Liver (tissue), 9 donors: Measurements from ENCODE around the gene ZNF117. TPM values are rescaled to one million over a fixed set of nuclear protein-coding genes. Genes with fewer than 3 reads are reported as not detected.

Experiments
- DNase-seq: peaks from one replicate; pipeline ENCODE4 v3.0.0-alpha.2; 2017; ENCODE audit warnings: low spot score
- H3K27ac ChIP-seq, 2 donors: one replicate each; pipeline ENCODE4 v1.7.0; 2013; ENCODE audit warnings: inconsistent platforms in 2 of 2, low read length in 2 of 2, control low read depth in 1 of 2, low read depth in 1 of 2, mild to moderate bottlenecking in 1 of 2
- H3K27me3 ChIP-seq, 4 donors: one replicate each; pipeline versions ENCODE4 v1.6.1 to v1.7.0; 2013; ENCODE audit warnings: low read length in 3 of 4, inconsistent platforms in 1 of 4, mild to moderate bottlenecking in 1 of 4, moderate library complexity in 1 of 4; ENCODE audit not compliant: control insufficient read depth in 4 of 4, insufficient read depth in 4 of 4
- H3K36me3 ChIP-seq, 4 donors: one replicate each; pipeline versions ENCODE4 v1.6.1 to v1.7.0; 2013; ENCODE audit warnings: low read length in 3 of 4, mild to moderate bottlenecking in 3 of 4, low read depth in 1 of 4, moderate library complexity in 1 of 4; ENCODE audit not compliant: control insufficient read depth in 4 of 4, insufficient read depth in 3 of 4
- H3K4me1 ChIP-seq, 4 donors: one replicate each; pipeline versions ENCODE4 v1.6.1 to v1.7.0; 2013; ENCODE audit warnings: low read length in 3 of 4, mild to moderate bottlenecking in 3 of 4, moderate library complexity in 1 of 4; ENCODE audit not compliant: control insufficient read depth in 4 of 4, insufficient read depth in 4 of 4
- H3K4me3 ChIP-seq, 3 donors: one replicate each; pipeline versions ENCODE4 v1.6.1 to v1.7.0; 2013; ENCODE audit warnings: low read length in 3 of 3, control low read depth in 1 of 3, low read depth in 1 of 3, mild to moderate bottlenecking in 1 of 3
- H3K9ac ChIP-seq, 2 donors: one replicate each; pipeline ENCODE4 v1.7.0; 2013; ENCODE audit warnings: low read length in 2 of 2, mild to moderate bottlenecking in 2 of 2, moderate library complexity in 2 of 2, control low read depth in 1 of 2, low read depth in 1 of 2
- H3K9me3 ChIP-seq, 4 donors: one replicate each; pipeline versions ENCODE4 v1.6.1 to v1.7.0; 2013; ENCODE audit warnings: low read length in 3 of 4; ENCODE audit not compliant: control insufficient read depth in 4 of 4
- EGR1 ChIP-seq, 2 donors: IDR thresholded peaks; 2 replicates each; pipeline ENCODE4 v1.6.1; 2016 to 2018; ENCODE audit warnings: antibody characterized with exemption in 2 of 2, low read depth in 2 of 2
- FOXA1 ChIP-seq: IDR thresholded peaks from 2 replicates; pipeline ENCODE4 v1.6.1; 2016; ENCODE audit warnings: antibody characterized with exemption
- FOXA2 ChIP-seq: IDR thresholded peaks from 2 replicates; pipeline ENCODE4 v1.6.1; 2016; ENCODE audit warnings: antibody characterized with exemption
- HNF4A ChIP-seq, 2 donors: conservative IDR thresholded peaks; 2 replicates each; pipeline ENCODE4 v1.6.1; 2016; ENCODE audit warnings: antibody characterized with exemption in 2 of 2, mild to moderate bottlenecking in 2 of 2
- JUND ChIP-seq, 2 donors: IDR thresholded peaks; 2 replicates each; pipeline ENCODE4 v1.6.1; 2016; ENCODE audit warnings: antibody characterized with exemption in 2 of 2
- MAX ChIP-seq: IDR thresholded peaks from 2 replicates; pipeline ENCODE4 v1.6.1; 2016; ENCODE audit warnings: antibody characterized with exemption
- REST ChIP-seq: IDR thresholded peaks from 2 replicates; pipeline ENCODE4 v1.6.1; 2016; ENCODE audit warnings: antibody characterized with exemption, mild to moderate bottlenecking
- RXRA ChIP-seq, 2 donors: IDR thresholded peaks; 2 replicates each; pipeline ENCODE4 v1.6.1; 2017 to 2018; ENCODE audit warnings: antibody characterized with exemption in 2 of 2, mild to moderate bottlenecking in 1 of 2
- SP1 ChIP-seq: IDR thresholded peaks from 2 replicates; pipeline ENCODE4 v1.6.1; 2018; ENCODE audit warnings: antibody characterized with exemption, mild to moderate bottlenecking
- YY1 ChIP-seq: IDR thresholded peaks from 2 replicates; pipeline ENCODE4 v1.6.1; 2016; ENCODE audit warnings: antibody characterized with exemption, mild to moderate bottlenecking
- ZBTB33 ChIP-seq: IDR thresholded peaks from 2 replicates; pipeline ENCODE4 v1.6.1; 2016; ENCODE audit warnings: antibody characterized with exemption
- WGBS: extraction: QIAGEN DNeasy Blood & Tissue Kit; methylation state at CpG from one replicate; pipeline ENCODE4 v1.1.7; 2013; 5-methylcytosine and 5-hydroxymethylcytosine counted together
- polyA plus RNA-seq, 2 donors: library from polyadenylated mRNA; stranded (reverse) in 1 of 2; unstranded in 1 of 2; fragments of 200-250 nt in 1 of 2; fragments of >200 nt in 1 of 2; fragmentation: Nextera tagmentation in 1 of 2; extraction: Ambion mirVana in 1 of 2; gene quantifications; one replicate each; pipeline versions ENCODE4 v1.2.1 to v1.2.3, GENCODE V29; 2013 to 2015
- total RNA-seq, 2 donors: library from RNA; depleted of rRNA; stranded (reverse); fragments of >200 nt; gene quantifications; one replicate each; pipeline ENCODE4 v1.2.3, GENCODE V29; 2014
- TF ChIP-seq, protein P1 (sequence below): IDR thresholded peaks from 2 replicates; pipeline ENCODE4 v1.6.1; 2016; ENCODE audit warnings: antibody characterized with exemption
- TF ChIP-seq, protein P2 (sequence below): fragments of 150-350 bp; IDR thresholded peaks from 2 replicates; pipeline ENCODE4 v1.5.1; 2017; ENCODE audit warnings: improper control_type of control experiment, low read depth, low read length; ENCODE audit not compliant: missing input control
- donor health status: healthy.
- donor health status: healthy.
- donor health status: healthy.
- donor health status: healthy.
- donor health status: healthy.

Gene ZNF117
- total and polyA plus RNA-seq, 4 donors = 0.69 to 4.3 (median 2.5) TPM

GRCh38 chr7:64997164-64997908 is 6.5 kb upstream of the ZNF117 start:
- TF ChIP-seq, protein P1, sequence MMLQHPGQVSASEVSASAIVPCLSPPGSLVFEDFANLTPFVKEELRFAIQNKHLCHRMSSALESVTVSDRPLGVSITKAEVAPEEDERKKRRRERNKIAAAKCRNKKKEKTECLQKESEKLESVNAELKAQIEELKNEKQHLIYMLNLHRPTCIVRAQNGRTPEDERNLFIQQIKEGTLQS = no peak
- TF ChIP-seq FOXA2 (no peak), HNF4A (conservative IDR thresholded peaks at IDR 0.05) (no peak), SP1 (no peak), JUND (IDR thresholded peaks at IDR 0.05) (no peak), ZBTB33 (no peak), REST (no peak), MAX (no peak), YY1 (no peak), EGR1 (IDR thresholded peaks at IDR 0.05; ENCODE audit: low read depth in 2 of 2) (no peak), FOXA1 (no peak)
- TF ChIP-seq, protein P2, sequence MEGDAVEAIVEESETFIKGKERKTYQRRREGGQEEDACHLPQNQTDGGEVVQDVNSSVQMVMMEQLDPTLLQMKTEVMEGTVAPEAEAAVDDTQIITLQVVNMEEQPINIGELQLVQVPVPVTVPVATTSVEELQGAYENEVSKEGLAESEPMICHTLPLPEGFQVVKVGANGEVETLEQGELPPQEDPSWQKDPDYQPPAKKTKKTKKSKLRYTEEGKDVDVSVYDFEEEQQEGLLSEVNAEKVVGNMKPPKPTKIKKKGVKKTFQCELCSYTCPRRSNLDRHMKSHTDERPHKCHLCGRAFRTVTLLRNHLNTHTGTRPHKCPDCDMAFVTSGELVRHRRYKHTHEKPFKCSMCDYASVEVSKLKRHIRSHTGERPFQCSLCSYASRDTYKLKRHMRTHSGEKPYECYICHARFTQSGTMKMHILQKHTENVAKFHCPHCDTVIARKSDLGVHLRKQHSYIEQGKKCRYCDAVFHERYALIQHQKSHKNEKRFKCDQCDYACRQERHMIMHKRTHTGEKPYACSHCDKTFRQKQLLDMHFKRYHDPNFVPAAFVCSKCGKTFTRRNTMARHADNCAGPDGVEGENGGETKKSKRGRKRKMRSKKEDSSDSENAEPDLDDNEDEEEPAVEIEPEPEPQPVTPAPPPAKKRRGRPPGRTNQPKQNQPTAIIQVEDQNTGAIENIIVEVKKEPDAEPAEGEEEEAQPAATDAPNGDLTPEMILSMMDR = no peak
- Histone ChIP-seq H3K36me3 (peaks cover 2 to 8% (median 3%) of the 10 kb centered on the region in 4 donors), H3K9ac (no peak overlapping the region), H3K4me1 (no peaks in the 10 kb centered on the region), H3K4me3 (no peak overlapping the region), H3K27me3 (no peaks in the 10 kb centered on the region), H3K27ac (no peak overlapping the region), H3K9me3 (peaks cover 4 to 31% (median 17%) of the 10 kb centered on the region in 4 donors)
- DNase-seq = no peak
- WGBS = 97% methylated on average over 12 of the region's 12 CpGs

DNA sequence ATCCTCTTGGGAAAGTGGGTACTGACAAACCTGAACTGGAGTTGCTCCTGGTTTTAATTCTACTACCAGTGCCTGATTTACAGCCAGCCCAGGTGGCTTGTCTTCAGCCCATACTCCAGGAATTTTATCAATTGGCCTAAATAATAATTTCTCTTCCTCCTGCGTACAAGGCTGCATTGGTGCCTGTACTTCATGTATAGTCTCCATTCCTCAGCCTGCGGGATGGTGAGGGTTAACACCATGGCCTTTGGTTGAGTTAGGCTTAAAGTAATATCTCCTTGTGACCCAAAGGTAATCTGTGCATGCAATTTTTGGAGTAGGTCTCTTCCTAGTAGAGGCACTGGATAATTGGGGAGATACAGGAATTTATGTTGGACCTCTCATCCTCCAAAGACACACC is 5.5 kb upstream of the ZNF117 start:
- no peak for DNase-seq
- Histone ChIP-seq H3K9ac (no peak overlapping the region), H3K4me3 (no peak overlapping the region), H3K36me3 (peaks cover under 1 to 8% (median 4%) of the 10 kb centered on the region in 4 donors), H3K27ac (no peak overlapping the region), H3K4me1 (no peaks in the 10 kb centered on the region), H3K27me3 (no peaks in the 10 kb centered on the region), H3K9me3 (peaks cover 4 to 41% (median 21%) of the 10 kb centered on the region in 4 donors)
- WGBS = 100% methylated on average over 2 of the region's 2 CpGs
- TF ChIP-seq MAX (no peak), SP1 (no peak), ZBTB33 (no peak), HNF4A (conservative IDR thresholded peaks at IDR 0.05) (no peak), RXRA (IDR thresholded peaks at IDR 0.05) (no peak)
- TF ChIP-seq, protein P1 = no peak
